ENCODE data around the gene ALDOC.

- no peak for TF ChIP-seq CTCF (optimal IDR thresholded peaks at IDR 0.05 in 1 of 3, IDR thresholded peaks at IDR 0.05 in 1 of 3, conservative IDR thresholded peaks at IDR 0.05 in 1 of 3; ENCODE audit: extremely low read depth in 1 of 3, insufficient read depth in 2 of 3, low read length in 3 of 3)
- TF ChIP-seq EZH2 (IDR thresholded peaks at IDR 0.05; ENCODE audit: low read length) = no peak
These were observed 2.7 kb downstream of the ALDOC start for GRCh38 chr17:28573966-28574480.
